Kasumi-1 (cell line): ENCODE measurements around the gene LRRC4C.

Experiments used
- DNase-seq, 2 experiments: peaks; one replicate each; lab custom pipeline; 2025; lab: John Stamatoyannopoulos, UW

The LRRC4C gene

DNA sequence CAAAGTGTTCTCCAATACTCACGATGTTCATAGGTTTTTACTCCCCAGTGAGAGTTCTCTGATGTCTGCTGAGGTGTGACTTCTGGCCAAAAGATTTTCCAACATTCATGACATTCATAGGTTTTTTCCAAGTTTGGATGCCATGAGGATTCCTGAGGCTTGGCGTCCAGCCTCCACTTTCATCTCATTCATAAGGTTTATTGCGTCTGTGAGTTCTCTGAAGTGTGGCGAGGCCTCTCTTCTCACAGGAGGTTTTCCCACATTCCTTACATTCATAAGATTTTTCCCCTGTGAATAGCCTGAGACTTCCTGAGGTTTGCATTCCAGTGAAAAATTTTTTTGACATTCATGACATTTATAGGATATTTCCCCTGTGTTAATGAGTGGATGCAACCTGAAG is 1014.1 kb downstream of the LRRC4C start:
- no peak for DNase-seq

DNA sequence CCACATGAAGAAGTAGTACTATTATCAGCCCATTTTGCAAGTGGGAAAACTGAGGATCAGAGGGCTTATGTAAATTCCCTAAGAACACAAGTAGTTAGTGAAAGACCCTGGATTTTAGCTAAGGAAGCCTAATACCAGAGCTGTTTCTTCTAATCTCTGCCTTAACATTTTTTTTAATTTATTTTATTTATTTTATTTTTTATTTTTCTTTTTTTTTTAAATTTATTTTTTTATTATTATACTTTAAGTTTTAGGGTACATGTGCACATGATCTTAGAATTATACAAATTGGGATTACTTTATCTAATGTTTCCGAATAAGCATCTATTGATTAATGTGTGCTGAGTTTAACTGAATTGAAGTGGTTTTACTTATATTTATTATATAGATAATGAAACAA is 1015.3 kb downstream of the LRRC4C start:
- DNase-seq = no peak

DNA sequence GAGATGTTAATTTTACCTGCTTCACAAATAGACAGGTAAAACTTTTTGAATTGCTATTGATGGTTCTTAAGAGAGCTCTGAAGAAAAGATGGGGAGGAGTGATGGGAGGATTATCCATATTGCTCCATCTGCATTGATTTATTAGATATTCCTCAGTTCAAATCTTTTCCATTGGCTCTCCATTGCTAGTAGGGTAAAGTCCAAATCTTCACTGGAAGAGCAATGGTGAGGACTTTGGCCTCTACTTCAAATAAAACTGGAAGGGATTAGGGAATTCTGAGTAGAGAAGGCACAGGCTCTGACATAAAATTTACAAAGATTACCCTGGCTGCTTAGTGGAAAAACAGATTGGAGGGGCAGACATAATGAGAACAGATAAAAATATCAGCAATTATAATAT is 1024.1 kb downstream of the LRRC4C start:
- no peak for DNase-seq

DNA sequence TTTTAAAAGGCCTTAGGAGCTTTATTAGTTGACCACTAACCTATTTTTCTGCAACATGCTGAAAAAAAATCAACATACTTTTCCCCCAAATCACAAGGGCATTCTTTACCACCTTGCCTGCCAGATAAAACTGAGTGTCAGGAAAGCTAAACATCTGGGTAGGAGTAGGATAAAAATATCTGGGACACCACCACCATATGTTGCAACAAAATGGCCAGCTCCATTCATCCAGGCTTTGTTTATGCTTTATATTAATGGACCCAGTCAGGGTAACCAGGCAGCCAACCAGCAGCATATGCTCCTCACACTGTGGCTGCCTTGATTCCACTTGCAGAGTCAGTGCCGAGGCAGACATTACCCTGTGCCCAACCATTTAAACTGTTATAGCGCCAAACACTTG is 1024.5 kb downstream of the LRRC4C start:
- no peak for DNase-seq

DNA sequence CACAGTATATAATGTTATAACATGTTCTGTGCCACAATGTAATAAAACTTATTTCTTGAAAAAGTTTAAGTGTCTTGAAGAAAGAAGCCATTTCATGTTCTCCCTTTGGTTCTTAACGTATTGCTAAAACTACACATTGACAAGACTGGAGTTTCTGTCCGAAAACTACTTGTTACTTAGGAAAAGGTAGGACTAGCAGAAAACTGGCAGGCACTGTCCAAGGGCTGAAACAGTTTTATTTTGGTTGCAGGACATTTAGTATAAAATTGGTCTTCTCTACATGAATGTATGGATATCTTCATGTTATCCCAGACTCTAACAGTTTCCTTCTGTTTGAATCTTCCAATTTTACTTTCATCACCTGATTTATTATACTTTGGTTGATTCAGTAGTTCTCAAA is 1027.1 kb downstream of the LRRC4C start:
- DNase-seq = no peak

DNA sequence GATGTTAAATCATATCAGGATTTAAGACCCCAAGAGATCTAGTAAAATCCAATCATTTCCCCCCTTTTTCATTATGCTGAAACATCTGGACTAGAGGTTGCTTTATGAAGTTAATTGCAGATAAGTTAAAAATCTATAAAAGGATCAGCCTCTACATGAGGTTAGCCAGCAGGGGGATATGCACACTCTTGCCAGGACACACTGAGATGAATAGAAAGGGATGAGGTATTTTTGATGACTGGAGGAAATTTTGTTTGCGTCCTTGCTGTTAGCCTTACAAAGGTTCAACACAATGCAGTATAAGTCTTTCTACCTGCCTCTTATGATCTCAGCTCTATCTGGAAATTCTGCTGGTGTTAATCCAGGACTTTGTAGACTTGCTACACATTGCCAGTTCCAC is 1034.3 kb downstream of the LRRC4C start:
- DNase-seq = no peak

DNA sequence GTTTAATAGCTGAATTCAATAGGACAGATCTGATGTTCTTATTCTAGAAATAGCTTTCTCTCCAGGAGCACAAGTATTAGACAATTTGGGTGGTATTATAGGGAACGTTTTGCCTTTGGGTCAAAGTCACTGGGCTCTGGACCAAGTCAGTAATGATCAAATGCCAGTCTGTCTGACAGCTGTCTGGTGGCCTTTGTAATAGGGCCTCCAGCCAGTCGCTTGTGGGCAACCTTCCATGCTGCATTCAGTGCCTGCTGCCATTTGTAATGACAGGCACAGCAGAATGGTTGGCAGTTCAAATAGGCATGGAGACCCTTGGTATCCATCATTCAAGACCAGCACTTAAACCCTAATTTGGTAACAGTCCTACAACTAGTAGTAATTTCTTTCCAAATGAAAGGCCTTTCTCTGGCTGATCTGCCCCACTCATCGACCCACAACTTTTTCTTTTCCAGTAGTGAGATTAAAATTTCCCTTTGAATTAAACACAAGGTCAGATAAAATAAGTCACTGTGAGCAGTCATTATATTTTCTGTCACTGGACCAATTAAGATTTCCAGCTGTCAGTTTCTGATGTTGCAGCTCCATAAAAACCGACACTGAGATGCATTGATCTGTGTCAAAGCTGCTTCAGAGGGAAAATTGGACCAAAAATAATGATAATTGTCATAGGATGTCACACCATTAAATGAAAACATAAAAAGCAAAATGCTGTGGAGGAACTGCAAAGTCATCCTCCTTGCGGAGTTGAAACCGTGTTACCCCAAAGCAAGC is 1038.1 kb downstream of the LRRC4C start:
- DNase-seq = no peak

DNA sequence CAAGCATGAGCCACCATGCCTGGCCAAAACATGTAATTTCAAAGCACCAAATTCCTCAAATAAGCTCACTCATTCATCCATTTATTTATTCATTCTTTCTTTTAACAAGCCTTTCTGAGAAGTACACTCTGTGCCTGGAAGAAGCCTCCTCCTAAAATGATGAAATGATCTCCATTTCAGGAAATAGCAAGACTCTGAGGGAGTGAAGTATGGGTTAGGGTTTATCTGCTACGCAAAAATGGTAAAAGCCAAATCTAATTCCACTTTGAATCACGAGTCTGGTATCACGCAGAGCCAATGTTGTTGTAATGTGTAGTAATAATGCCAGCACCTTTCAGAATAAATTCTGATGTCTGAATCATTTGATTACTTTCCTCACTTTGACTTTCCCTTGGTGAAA is 1041.8 kb downstream of the LRRC4C start:
- no peak for DNase-seq

DNA sequence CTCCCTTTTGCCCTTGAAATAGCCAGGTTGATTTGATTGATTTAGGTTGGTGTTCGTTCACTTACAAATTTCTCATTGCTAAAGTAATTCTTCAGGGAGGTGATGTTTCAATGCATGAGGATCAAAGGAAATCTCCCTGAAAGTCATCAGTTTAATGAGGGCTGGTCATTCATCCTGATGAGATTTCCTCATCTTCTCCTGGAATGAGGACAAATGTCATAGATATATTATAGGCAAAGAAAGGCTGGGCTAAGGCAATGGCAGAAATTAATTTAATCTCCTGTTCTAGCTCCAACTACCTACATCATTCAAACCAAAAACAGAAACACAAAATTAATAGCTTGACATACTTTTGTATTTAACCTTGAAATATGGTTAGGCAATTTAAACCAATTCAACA is 1052.1 kb downstream of the LRRC4C start:
- no peak for DNase-seq

DNA sequence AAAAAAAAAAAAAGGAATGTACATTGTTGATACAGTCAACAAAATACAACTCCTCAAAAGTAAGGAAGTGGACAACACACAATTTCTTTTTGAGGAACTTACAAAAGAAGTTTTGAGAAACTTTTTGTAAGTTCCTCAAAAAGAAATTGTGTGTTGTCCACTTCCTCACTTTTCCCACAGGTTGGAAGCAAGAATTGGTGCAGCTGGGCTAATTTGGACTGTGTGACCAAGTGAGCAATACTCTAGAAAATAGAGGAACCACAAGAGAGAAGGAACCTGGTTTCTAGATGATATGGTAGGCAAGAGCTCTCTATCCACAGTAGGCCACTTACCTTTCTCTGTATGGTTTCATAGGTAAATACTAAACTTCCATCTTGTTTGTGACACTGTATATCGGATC is 1053.8 kb downstream of the LRRC4C start:
- peak; percentile 76 to 82 for DNase-seq

DNA sequence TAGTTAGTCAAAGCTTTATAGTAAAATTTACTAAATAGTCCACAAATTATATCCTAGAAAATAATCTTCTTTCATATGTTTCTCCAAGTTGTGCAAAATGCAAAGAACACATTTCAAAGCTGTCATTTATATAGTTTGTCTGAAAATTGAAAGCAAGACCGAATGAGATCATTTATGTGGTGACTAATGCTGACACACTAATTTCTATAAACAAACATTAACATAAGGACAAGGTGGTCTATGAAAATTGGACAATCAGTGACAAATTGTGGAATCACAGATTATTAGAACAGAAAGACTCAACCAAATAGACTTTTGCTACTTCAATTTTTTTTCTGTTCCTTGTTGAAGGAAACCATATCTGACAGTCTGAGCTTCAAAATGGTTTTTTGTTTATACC is 1056.1 kb downstream of the LRRC4C start:
- no peak for DNase-seq

DNA sequence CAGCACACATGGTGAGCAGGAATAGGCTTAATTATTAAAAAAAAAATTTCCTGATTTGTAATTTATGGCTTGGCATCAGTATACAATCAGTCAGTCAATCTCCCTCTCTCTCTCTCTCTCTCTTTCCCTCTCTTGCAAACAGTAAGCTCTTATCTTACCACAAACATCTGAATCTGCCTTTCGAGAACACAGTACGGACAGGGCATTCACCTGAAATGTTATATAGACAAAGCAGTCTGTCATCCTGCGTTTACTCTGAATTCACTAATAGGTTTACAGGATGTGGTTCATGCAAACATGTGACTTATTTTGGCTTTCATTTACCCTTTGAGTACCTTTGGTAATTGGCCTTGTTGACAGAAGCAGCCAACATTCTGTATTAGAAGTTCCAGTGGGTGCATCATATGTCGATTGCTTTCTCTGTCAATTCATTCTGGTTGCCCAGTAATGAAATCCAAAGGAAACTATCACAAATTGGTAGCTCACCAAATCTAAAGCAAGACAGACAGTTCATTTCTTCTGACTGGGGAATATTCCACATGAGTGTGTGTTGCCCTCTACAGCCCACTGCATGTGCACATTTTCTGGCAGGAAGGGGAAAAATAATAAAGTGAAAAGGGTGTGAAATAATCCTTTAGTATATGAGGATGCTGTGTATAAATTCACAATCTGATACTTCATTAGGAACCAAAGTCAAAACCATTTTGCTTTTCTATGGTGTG is 1058.2 kb downstream of the LRRC4C start:
- DNase-seq = no peak

DNA sequence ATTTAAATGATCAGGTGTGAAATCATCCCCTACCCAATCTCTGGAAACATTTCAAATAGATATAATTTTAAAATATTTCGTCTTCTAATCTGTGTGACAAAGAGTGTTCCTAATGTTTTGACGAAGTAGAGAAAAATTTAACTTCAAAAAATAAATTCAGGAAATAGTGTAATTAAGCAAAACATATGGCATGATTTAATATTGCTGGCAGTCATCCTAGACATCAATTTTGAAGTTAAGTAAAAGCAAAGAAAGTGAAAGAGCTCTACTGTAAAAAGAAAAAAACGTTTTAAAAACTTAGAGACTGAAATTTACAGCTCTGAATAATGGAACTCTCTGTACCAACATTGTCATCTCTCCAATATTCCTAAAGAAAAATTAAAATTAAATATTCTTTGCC is 1062.3 kb downstream of the LRRC4C start:
- no peak for DNase-seq

DNA sequence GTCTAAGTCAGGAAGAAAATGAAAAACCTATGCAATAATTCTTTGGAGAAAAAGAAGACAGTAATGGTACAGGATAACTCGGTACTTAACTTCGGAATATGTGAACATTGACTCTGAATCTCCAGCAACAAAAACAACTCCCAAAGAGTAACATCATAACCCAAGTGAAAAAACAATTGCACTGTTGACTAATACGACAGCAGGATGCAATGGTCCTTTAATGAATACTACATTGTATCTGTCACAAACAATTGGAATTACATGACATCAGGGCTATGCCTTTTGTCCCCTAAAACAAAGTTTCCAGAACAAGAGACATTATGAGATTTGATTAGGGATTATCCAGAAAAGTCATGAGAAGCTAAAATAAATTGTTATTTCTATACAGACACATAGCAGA is 1065.9 kb downstream of the LRRC4C start:
- DNase-seq = no peak

DNA sequence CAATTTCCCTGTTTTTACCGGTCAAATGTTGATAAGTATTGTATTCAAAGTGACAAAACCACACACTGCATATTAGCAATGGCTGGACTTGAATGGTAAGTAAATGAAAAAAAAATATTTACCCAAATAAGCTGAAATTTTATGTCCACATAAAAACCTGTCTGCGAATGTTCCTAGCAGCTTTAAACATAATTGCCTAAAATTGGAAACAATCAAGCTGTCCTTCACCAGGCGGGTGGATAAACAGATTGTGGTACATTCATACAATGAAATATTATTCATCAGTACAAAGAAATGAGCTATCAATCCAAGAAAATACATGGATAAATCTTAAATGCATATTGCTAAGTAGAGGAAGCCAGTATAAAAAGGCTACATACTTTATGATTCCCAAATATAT is 1067.8 kb downstream of the LRRC4C start:
- DNase-seq = no peak

DNA sequence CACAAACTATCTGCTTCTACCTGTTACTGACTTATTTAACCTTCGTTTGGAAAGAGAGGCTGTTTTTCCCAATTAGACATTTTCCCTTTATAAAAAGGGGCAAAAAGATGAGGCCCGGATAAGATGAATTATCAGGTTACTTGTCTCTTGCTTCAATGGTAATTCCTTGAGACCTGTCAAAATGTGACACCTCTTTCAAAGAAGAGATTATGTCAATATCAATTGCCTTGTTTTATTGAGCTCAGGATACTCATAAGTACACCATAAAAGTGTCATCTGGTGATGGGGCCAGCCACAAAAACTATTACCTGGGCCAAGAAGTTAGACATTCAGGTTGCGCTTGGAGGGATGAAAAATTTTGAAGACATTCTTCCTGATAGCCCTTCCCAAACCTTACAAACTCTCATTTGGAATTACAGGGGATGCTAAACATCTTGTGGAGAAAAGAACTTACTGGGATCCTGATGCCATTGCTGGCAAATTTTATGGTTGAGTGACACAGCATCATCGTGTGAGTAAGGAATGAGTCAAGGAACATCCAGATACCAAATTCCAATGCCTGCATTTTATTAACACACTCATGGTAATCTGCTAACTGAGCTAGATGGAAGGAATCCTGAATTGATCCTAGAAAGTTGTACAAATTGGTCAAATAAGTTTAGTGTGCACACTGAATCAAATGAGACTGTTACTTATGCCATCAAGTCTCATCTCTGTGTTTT is 1071.2 kb downstream of the LRRC4C start:
- DNase-seq = no peak

DNA sequence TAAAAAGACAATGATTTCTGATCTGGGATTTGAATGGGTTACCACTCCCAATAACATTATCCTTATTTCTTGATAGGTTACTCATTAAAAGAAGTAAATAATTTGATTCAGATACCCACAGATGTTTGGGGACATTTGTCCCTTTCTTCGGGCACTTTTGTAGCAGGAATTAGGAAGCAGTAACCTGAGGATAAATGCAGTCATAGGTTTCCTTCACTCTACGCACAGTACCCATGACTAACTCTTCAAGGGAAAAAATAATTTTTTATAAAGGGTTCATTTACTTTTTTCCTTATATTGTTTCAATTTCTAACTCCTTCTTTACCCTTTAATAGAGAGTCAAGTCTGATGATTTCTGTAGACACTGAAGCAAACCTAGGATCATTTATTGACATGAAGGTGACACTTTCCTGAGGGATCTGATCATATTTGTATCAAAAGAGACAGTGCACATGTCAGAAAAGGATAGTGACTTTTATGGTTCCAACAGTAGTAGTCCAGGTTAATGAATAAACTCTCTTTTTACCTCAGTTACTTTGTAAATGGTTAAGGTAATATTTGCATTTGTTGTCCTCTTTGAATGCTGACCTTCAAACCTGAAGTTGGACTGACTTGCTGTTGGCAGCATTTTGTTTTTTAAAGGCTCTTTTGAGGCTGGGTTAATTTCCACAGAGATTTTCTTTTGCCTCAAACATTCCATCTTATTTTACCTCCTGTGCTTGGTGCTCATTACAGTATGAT is 1072.0 kb downstream of the LRRC4C start:
- no peak for DNase-seq

DNA sequence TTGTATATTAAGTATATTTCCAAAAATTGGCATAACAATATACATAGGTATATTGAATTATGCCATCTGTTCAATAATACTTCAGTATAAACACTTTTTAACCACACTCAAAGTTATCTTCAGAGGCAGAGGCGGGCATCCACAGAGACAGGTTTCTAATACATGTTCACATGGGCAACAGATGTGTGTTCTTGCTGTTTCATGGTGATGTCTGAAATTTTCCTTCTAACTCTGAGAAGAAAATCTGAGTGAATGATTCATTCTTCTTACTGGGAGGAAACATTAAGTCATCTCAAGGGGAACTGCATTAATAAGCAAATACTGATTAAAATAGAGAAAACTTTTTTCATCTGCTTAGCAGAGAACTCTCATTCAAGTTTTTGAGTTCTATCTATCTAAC is 1074.5 kb downstream of the LRRC4C start:
- DNase-seq = no peak

DNA sequence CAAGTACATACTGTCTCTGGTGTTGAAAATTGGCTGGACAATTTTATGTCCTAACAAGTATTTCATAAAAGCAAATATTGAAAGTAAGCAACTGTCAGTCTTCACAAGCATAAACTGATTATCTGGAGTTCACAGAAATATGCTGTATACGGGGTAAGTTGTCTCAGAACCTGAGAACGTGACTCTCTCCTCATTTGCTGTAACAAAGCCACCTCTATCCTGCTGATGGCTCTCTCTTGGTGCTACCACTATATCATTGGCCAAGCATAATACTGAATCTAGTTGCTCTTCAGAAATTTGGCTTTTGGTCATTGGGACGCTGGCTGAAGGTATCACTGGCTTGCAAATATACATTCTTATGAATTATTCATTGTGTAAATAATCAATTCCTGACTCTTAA is 1078.0 kb downstream of the LRRC4C start:
- DNase-seq = no peak

DNA sequence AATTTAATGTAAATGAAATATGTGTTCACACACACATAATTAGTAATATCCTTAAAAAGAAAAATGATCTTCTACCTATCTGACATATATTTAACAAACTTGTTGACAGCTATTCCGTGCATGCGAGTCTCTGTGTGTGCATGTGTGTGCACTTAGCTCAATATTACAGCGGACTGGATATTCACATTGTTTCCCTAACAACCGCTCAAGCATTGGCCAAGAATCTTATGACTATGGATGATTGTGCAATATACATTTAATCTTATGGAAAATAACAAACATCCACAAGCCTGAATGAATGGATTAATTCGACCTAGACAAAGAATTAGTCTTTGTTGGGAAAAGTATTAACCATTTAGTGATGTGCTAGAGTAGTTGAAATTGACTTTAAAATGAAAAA is 1078.6 kb downstream of the LRRC4C start:
- no peak for DNase-seq

DNA sequence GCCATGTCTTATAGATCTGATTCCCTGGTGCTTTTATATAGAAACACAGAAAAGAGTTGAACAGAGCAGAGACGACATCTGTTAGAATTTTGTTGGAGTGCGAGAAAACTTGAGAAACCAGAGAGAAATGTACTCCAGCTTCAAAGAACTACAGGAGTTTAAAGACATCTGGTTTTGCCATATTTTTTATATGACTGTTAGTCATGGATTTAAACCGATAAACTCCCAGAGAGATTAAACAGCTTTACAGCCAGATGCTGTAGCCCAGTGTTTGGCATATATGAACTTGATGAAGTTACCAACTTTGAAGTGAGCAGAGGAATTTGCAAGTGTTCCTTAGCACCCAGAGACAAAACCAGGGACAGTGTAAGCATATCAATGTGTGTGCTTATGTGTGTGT is 1083.1 kb downstream of the LRRC4C start:
- no peak for DNase-seq

DNA sequence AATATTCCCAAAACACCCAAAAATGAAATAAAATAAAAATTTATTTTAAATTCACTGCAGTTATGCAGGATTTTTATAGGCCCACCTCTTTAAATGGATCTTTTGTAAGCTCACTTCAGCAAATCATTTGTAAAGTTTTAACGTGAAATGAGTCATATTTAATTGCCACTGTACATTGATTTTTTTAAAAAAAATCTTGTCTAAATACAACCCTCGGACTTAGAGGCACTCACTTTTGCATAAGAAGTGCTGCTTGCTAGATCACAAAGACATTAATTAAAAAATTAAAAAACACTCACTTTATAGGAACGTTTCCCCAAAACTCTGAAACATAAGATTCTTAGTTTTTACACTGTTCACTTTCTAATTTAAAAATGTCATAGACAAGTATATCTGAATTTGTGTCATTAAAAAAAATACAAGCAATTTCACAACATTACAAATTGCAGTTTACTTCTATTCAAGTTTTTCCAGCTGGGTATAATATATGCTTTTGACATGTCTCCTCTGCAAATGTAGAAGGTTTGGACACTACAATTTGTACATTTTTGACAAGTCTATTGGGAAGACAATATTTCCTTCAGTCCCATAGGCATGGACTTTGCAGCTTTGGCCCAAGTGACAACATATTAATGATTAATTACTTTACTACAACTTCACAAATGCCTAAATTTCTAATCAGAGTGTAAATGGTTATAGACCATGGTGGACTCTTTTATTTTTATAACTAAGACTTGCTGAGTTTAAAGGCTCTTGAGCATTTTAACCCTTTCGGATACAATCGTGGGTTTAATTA is 1088.4 kb downstream of the LRRC4C start:
- no peak for DNase-seq
